HTERT RPE-1 (cell line): ENCODE results near the gene DNAH17.

Experiments used
- in situ Hi-C: fragments of 300-500 bp; cut with MboI; formaldehyde crosslinking; loops from 4 replicates; pipeline ENCODE4 v1.14.3; 2020; ENCODE audit warnings: low sequenced_read_pairs

Gene DNAH17

GRCh38 chr17:78550464-78550863 is 26.7 kb downstream of the DNAH17 start:
- in situ Hi-C loops, result no loop called here

DNA sequence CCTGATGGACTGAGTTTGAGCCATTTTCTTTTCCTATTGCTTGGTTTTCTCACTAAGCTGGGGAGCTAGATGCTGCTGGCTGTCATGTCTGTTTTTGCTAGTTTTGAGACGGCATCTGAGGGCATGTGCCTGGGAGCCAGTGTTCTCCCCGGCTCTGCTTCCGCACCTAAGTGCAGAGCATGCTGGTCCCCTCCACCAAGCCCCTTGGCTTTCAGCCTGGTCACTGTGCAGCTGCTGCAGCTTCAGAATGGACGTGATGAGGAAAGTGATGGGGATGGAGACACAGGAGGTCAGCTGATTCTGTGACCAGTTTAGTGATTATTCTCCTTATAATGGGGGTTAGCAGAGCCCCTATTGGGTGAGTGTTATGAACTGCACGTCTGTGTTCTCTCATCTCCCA is 28.5 kb downstream of the DNAH17 start:
- in situ Hi-C loops, result no loop called here

DNA sequence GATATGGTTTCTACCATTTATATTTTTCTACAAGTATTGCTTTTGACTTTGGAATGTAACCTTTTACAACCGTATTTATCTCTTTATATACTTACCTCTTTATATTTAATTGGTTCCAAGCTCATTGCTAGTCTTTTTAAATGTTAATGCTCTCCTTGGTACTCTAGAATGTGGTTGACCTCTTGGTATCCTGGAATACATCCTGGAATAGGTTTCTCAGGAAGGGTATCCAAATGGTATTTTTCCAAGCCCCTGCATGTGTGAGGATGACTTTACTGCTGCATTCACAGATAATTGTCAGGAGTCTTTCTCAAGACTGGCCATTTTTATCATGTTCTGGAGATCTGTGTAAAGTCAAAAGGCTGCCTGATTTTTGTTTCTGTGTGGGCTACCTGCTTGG is 30.2 kb downstream of the DNAH17 start:
- in situ Hi-C loops, result no loop called here

GRCh38 chr17:78546476-78546875 is 30.7 kb downstream of the DNAH17 start:
- in situ Hi-C loops, result no loop called here

GRCh38 chr17:78544881-78545755 is 32.1 kb downstream of the DNAH17 start:
- in situ Hi-C loops, result no loop called here

- in situ Hi-C loops, result no loop called here
Observed at GRCh38 chr17:78541488-78542206, 35.5 kb downstream of the DNAH17 start.

DNA sequence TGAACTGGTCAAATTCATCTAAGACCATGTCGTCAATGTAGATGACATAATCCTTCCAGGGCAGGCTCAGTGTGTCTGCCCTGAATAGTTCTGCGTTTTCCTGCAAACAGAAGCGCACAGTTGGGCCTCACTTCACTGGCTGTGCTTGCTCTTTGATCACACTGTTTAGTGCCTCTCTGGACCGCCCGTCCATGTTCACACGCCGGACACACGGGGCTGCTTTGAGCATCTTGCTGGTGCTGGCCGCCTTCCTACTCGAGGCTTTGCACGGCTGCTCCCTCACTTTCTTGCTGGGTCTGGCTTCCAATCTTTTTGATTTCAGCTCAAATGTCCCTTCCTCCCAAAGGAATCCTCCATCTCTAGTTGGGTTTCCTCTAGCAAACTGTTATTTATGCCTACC is 37.4 kb downstream of the DNAH17 start:
- in situ Hi-C loops, result no loop called here

GRCh38 chr17:78538033-78538776 is 39.0 kb downstream of the DNAH17 start:
- in situ Hi-C loops, result no loop called here

DNA sequence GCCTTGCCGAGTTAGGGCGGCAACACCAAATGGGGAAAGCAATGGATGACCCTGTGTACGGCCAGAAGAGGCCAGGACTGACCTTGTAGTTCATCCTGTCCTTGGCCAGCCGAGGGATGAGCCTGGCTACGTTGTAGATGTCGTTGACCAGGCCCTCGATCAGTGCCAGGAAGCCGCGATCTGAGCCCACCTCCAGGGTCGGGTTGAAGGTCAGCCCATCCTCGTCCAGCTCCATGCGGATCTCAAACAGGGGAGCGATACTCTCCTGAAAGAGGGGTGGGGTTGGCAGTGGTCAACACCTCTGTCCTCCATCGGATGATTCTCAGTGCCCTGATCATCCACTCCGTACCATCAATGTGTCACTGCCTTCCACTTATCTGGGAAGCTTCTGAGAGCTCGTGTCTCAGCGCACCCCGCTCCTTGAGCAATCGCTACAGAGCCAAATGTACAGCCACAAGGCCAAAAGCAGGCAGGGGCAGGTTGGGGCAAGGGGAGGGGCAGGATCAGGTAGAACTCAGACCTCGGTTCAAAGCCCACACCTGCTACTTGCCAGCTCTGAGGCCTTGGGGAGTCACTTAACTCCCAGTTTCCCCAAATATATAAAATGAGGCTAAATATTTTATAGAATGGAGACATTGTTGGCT is 39.9 kb downstream of the DNAH17 start:
- in situ Hi-C loops, result no loop called here

- in situ Hi-C loops, result no loop called here
Observed at GRCh38 chr17:78535273-78536197, 41.7 kb downstream of the DNAH17 start.

GRCh38 chr17:78534492-78535272 is 42.5 kb downstream of the DNAH17 start:
- in situ Hi-C loops, result no loop called here

GRCh38 chr17:78532922-78533640 is 44.1 kb downstream of the DNAH17 start:
- in situ Hi-C loops, result no loop called here

DNA sequence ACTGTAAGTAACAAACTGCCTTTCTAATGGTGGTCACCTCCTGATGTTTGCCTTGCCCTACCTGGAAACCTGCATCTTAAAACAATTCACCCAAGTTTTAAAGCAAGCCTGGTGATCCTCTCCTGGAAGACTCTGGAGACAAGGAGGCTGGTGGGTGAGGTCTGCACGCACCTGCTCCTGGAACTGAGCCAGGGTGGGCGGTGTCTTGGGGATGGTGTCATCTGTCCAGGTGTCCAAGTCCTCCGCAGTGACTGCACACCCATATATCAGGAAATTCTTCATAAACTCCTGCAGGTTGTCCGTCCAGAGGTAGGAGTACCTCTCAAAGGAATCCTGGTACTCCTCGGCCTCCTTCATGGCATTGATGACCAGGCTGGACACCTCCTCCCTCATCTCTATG is 44.9 kb downstream of the DNAH17 start:
- in situ Hi-C loops, result no loop called here

DNA sequence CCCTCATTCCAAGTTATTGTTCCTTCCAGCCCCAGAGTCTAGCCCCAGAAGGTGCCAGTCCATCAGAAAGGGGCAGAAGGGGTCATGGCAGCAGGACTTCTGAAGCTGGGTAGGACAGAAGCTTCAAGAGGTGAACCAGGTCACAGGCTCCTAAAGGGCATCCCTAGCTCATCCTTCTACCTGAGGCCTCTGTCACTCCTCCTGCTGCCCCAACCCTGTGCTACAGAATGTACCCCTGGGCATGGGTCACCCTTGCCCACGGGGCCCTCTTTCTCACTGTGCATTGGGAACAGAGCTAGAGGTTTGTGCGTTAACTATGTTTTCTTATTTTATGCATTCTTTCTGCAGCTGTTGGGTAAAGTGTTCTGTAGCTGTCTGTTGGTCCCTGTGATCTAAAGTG is 46.5 kb downstream of the DNAH17 start:
- in situ Hi-C loops, result no loop called here

GRCh38 chr17:78529871-78530670 is 47.1 kb downstream of the DNAH17 start:
- in situ Hi-C loops, result no loop called here

GRCh38 chr17:78529251-78529650 is 47.9 kb downstream of the DNAH17 start:
- in situ Hi-C loops, result no loop called here

DNA sequence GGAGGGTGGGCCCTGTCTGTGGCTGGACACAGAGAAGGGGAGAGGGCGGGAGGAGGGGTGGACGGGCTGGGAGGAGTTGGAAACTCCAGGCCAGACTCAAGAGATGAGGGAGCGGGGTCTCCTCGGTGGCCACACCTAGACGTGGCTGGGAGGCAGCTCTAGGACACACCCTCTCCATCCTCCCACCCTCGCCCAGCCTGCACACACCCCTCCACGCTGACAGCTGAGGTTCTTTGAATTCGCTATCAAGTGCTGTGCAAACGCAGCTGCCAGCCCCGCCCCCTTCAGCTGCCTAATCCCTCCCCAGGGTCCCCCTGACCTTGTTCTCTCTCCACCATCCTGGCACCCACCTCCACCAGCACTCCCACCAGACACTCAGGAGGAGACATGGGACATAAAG is 48.7 kb downstream of the DNAH17 start:
- in situ Hi-C loops, result no loop called here

GRCh38 chr17:78527345-78527744 is 49.9 kb downstream of the DNAH17 start:
- in situ Hi-C loops, result no loop called here
